CD14-positive monocyte (primary cell): ENCODE results near the gene ATP8B3. TPM values are rescaled to one million over a fixed set of nuclear protein-coding genes. Genes with fewer than 3 reads are reported as not detected.

Source experiments
- DNase-seq, 3 donors: peaks; one replicate each; pipeline ENCODE4 v3.0.0-alpha.2; 2011 to 2022
- H2AFZ ChIP-seq: 2 replicates; pipeline ENCODE4 v1.6.0; 2012; ENCODE audit warnings: mild to moderate bottlenecking, low read depth, low read length, inconsistent platforms; ENCODE audit not compliant: insufficient read depth, poor library complexity, severe bottlenecking
- H3K27ac ChIP-seq, 2 donors: 1 replicate in 1 of 2; 2 replicates in 1 of 2; pipeline ENCODE4 v1.5.1; 2012 to 2013; ENCODE audit warnings: low read length in 2 of 2, control low read depth in 1 of 2, inconsistent platforms in 1 of 2, low read depth in 1 of 2, mild to moderate bottlenecking in 1 of 2
- H3K27me3 ChIP-seq, 2 donors: one replicate each; pipeline versions ENCODE4 v1.6.0 to v1.6.1; 2011 to 2013; ENCODE audit warnings: low read length in 2 of 2; ENCODE audit not compliant: control insufficient read depth in 2 of 2, insufficient read depth in 2 of 2
- H3K36me3 ChIP-seq, 2 donors: replicated peaks in 1 of 2; 1 replicate in 1 of 2; 2 replicates in 1 of 2; pipeline versions ENCODE4 v1.5.1 to v1.6.1; 2012 to 2013; ENCODE audit warnings: low read length in 2 of 2, control low read depth in 1 of 2, inconsistent platforms in 1 of 2, mild to moderate bottlenecking in 1 of 2; ENCODE audit not compliant: insufficient read depth in 2 of 2, control insufficient read depth in 1 of 2
- H3K4me1 ChIP-seq, 2 donors: 1 replicate in 1 of 2; 2 replicates in 1 of 2; pipeline versions ENCODE4 v1.5.1 to v1.6.1; 2012 to 2013; ENCODE audit warnings: low read length in 2 of 2, control low read depth in 1 of 2, inconsistent platforms in 1 of 2, mild to moderate bottlenecking in 1 of 2, moderate library complexity in 1 of 2; ENCODE audit not compliant: insufficient read depth in 2 of 2, control insufficient read depth in 1 of 2
- H3K4me2 ChIP-seq: replicated peaks from 2 replicates; pipeline ENCODE3; 2012; ENCODE audit warnings: low read length, moderate library complexity, mild to moderate bottlenecking; ENCODE audit not compliant: poor library complexity, severe bottlenecking; ENCODE audit errors: extremely low read depth
- H3K4me3 ChIP-seq, 3 experiments: fragments of 200-600 bp in 1 of 3; sonication (generic) in 1 of 3; replicated peaks in 1 of 3; 1 replicate in 2 of 3; 2 replicates in 1 of 3; pipeline ENCODE4 v1.5.1; 2011 to 2013; ENCODE audit warnings: low read length in 3 of 3, mild to moderate bottlenecking in 3 of 3, control low read depth in 2 of 3, low read depth in 2 of 3, inconsistent platforms in 1 of 3, moderate library complexity in 1 of 3
- H3K79me2 ChIP-seq: 2 replicates; pipeline ENCODE4 v1.6.0; 2012; ENCODE audit warnings: mild to moderate bottlenecking, control low read depth, inconsistent platforms, low read length, moderate library complexity; ENCODE audit not compliant: insufficient read depth
- H3K9ac ChIP-seq: 2 replicates; pipeline ENCODE4 v1.6.0; 2017; ENCODE audit warnings: low read length, mild to moderate bottlenecking; ENCODE audit not compliant: insufficient read depth, poor library complexity, severe bottlenecking
- H3K9me3 ChIP-seq, 2 donors: replicated peaks in 1 of 2; 1 replicate in 1 of 2; 2 replicates in 1 of 2; pipeline versions ENCODE4 v1.5.1 to v1.6.1; 2012 to 2013; ENCODE audit warnings: low read length in 2 of 2, control low read depth in 1 of 2; ENCODE audit not compliant: control insufficient read depth in 1 of 2, insufficient read depth in 1 of 2
- H4K20me1 ChIP-seq: 2 replicates; pipeline ENCODE4 v1.6.0; 2012; ENCODE audit warnings: mild to moderate bottlenecking, low read length, control low read depth, moderate library complexity; ENCODE audit not compliant: insufficient read depth
- H3K27ac Mint-ChIP-seq, 7 donors: one replicate each; pipeline ENCODE4 v1.8.0; 2020; ENCODE audit warnings: mild to moderate bottlenecking in 7 of 7, mixed read lengths in 7 of 7, moderate library complexity in 6 of 7, inconsistent platforms in 2 of 7
- H3K27me3 Mint-ChIP-seq, 3 donors: one replicate each; pipeline ENCODE4 v1.8.0; 2021 to 2022; ENCODE audit warnings: low read depth in 3 of 3, mild to moderate bottlenecking in 3 of 3, mixed read lengths in 3 of 3, moderate library complexity in 3 of 3, inconsistent platforms in 1 of 3
- H3K36me3 Mint-ChIP-seq, 2 donors: one replicate each; pipeline ENCODE4 v1.8.0; 2020; ENCODE audit warnings: mixed read lengths in 2 of 2, inconsistent platforms in 1 of 2, mild to moderate bottlenecking in 1 of 2
- H3K4me1 Mint-ChIP-seq: one replicate; pipeline ENCODE4 v1.8.0; 2020; ENCODE audit warnings: mild to moderate bottlenecking, mixed read lengths
- H3K4me3 Mint-ChIP-seq, 2 donors: one replicate each; pipeline ENCODE4 v1.8.0; 2020; ENCODE audit warnings: mild to moderate bottlenecking in 2 of 2, mixed read lengths in 2 of 2, moderate library complexity in 1 of 2
- H3K9me3 Mint-ChIP-seq, 7 donors: one replicate each; pipeline ENCODE4 v1.8.0; 2020 to 2022; ENCODE audit warnings: mixed read lengths in 7 of 7, mild to moderate bottlenecking in 6 of 7, moderate library complexity in 6 of 7, inconsistent platforms in 2 of 7
- WGBS: methylation state at CpG from one replicate; pipeline ENCODE4 v1.1.5; 2013; ENCODE audit warnings: missing lambda C conversion rate; ENCODE audit not compliant: insufficient coverage; 5-methylcytosine and 5-hydroxymethylcytosine counted together
- intact Hi-C, 2 donors: fragments of 100-400 bp; cut with micrococcal nuclease; formaldehyde crosslinking; loops; one replicate each; pipeline versions ENCODE4 v1.15.0 to v1.15.1; 2023
- polyA plus RNA-seq, 3 donors: library from polyadenylated mRNA; depleted of rRNA in 1 of 3; unstranded in 2 of 3; stranded (reverse) in 1 of 3; fragments of 300-500 nt in 2 of 3; fragments of >200 nt in 1 of 3; fragmentation: Illumina TruSeq in 2 of 3; gene quantifications; 1 replicate in 2 of 3; 2 replicates in 1 of 3; pipeline ENCODE4 v1.2.3, GENCODE V29; 2012 to 2021
- TF ChIP-seq, protein P1 (sequence below): fragments of 200-600 bp; IDR thresholded peaks from one replicate; pipeline ENCODE4 v1.8.0; 2022; ENCODE audit warnings: antibody characterized with exemption, mild to moderate bottlenecking

The ATP8B3 gene
- polyA plus RNA-seq, 3 donors, result 1.6 to 8.2 (median 1.8) TPM

- intact Hi-C loops, result no loop called here
- Histone ChIP-seq H3K27me3 (peaks cover 60 to 80% of the 10 kb centered on the region in 2 donors), H3K4me1 (peaks cover 5 to 10% of the 10 kb centered on the region in 2 donors), H3K9me3 (peaks cover 9 to 46% of the 10 kb centered on the region in 2 donors), H3K36me3 (no peaks in the 10 kb centered on the region), H2AFZ (peak overlapping the region; percentile 35), H3K4me2 (peak overlapping the region; percentile 55), H4K20me1 (no peaks in the 10 kb centered on the region), H3K27ac (no peak overlapping the region), H3K79me2 (no peaks in the 10 kb centered on the region), H3K4me3 (peak overlapping the region in 1 of 3 experiments; percentile 34), H3K9ac (no peak overlapping the region)
- no peak for DNase-seq
- Mint-ChIP-seq H3K4me3 (peak overlapping the region in 1 of 2 donors; percentile 84), H3K36me3 (peaks cover 0 to 5% of the 10 kb centered on the region in 2 donors), H3K9me3 (peaks cover 0 to 25% (median 13%) of the 10 kb centered on the region in 7 donors), H3K27ac (peak overlapping the region in 1 of 7 donors; percentile 50), H3K27me3 (peaks cover 59 to 91% (median 89%) of the 10 kb centered on the region in 3 donors), H3K4me1 (peaks cover 14% of the 10 kb centered on the region)
- no CpG with 5 or more reads among the region's 22 CpGs for WGBS
- TF ChIP-seq, protein P1, sequence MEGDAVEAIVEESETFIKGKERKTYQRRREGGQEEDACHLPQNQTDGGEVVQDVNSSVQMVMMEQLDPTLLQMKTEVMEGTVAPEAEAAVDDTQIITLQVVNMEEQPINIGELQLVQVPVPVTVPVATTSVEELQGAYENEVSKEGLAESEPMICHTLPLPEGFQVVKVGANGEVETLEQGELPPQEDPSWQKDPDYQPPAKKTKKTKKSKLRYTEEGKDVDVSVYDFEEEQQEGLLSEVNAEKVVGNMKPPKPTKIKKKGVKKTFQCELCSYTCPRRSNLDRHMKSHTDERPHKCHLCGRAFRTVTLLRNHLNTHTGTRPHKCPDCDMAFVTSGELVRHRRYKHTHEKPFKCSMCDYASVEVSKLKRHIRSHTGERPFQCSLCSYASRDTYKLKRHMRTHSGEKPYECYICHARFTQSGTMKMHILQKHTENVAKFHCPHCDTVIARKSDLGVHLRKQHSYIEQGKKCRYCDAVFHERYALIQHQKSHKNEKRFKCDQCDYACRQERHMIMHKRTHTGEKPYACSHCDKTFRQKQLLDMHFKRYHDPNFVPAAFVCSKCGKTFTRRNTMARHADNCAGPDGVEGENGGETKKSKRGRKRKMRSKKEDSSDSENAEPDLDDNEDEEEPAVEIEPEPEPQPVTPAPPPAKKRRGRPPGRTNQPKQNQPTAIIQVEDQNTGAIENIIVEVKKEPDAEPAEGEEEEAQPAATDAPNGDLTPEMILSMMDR, result no peak
Measured at GRCh38 chr19:1747285-1748114, 64.6 kb downstream of the ATP8B3 start.

DNA sequence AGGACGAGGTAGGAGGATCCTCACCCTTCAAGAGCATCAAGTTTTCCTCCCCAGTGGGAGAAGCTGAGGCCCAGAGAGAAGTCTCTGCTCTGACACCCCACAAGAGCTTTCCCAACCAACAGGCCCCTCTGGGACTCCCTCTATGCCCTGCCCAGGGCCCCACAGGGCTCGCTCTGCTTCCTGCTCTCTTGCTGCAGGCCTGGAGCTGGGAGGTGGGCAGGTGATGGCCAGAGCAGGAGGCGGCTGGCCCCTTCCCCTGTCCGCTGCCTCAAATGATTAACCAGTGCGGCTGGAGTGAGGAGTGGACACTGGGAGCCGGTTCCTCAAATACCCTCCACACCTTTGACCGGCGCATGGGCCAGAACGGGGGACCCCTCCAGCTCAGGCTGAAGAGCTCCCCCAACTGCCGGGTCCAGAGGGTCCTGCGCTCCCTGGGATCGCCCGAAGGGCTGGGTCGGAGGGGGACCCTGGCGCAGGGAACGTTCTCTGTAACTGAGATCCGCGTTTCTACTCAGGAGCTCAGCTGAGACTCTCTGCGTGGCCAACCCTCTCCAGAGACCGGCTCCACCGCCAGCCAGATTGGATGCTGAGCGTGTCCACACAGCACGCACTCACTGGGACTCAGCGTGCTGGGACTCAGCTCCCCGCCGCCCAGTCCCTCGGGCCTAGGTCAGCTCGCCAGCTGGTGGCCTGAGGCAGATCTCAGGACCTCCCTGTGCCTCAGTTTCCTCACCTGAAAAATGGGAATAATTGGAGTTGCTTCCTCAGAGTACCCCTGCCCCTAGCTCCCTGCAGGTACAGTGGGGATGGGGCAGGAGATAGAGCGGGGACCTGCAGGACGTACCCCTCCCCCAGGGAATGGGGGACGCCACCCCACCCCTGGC, 65.4 kb downstream of the ATP8B3 start:
- peaks cover 0 to 25% (median 13%) of the 10 kb centered on the region in 7 donors for H3K9me3 Mint-ChIP-seq
- Histone ChIP-seq H2AFZ (no peak overlapping the region), H3K4me2 (no peak overlapping the region), H4K20me1 (no peaks in the 10 kb centered on the region), H3K4me1 (peaks cover 3 to 10% of the 10 kb centered on the region in 2 donors), H3K9me3 (peaks cover 9 to 46% of the 10 kb centered on the region in 2 donors), H3K36me3 (no peaks in the 10 kb centered on the region), H3K79me2 (no peaks in the 10 kb centered on the region), H3K27me3 (peaks cover 52 to 74% of the 10 kb centered on the region in 2 donors), H3K4me3 (no peak overlapping the region), H3K27ac (no peak overlapping the region), H3K9ac (no peak overlapping the region)
- peaks cover 0 to 5% of the 10 kb centered on the region in 2 donors for H3K36me3 Mint-ChIP-seq
- H3K4me3 Mint-ChIP-seq, result peak overlapping the region in 1 of 2 donors; percentile 62
- intact Hi-C loops, result no loop called here
- peaks cover 52 to 90% (median 81%) of the 10 kb centered on the region in 3 donors for H3K27me3 Mint-ChIP-seq
- WGBS, result 7% methylated on average over 24 of the region's 31 CpGs
- H3K4me1 Mint-ChIP-seq, result peaks cover 10% of the 10 kb centered on the region
- DNase-seq, result no peak
- H3K27ac Mint-ChIP-seq, result no peak overlapping the region
- TF ChIP-seq, protein P1, result no peak
